IPS DF 6.9 (cell line): ENCODE data around the gene IL18.
"Not testable (repeated sequence)": the region's sequence is repeated elsewhere in the genome, so short reads cannot be mapped to it uniquely, and the experiment has no call there.

Experiments
- DNase-seq: peaks from one replicate; pipeline ENCODE4 v3.0.0-alpha.2; 2013; ENCODE audit warnings: low read depth, low spot score
- H3K27ac ChIP-seq: one replicate; pipeline ENCODE4 v1.5.1; 2013; ENCODE audit warnings: low read length, control low read depth
- H3K27me3 ChIP-seq: 2 replicates; pipeline ENCODE4 v1.6.1; 2013; ENCODE audit warnings: mild to moderate bottlenecking, low read length; ENCODE audit not compliant: control insufficient read depth, insufficient read depth
- H3K36me3 ChIP-seq: 2 replicates; pipeline ENCODE4 v1.6.1; 2013; ENCODE audit warnings: low read length; ENCODE audit not compliant: control insufficient read depth, insufficient read depth
- H3K4me1 ChIP-seq: 2 replicates; pipeline ENCODE4 v1.6.1; 2013; ENCODE audit warnings: low read length; ENCODE audit not compliant: control insufficient read depth, insufficient read depth
- H3K4me3 ChIP-seq: 2 replicates; pipeline ENCODE4 v1.5.1; 2013; ENCODE audit warnings: mild to moderate bottlenecking, low read length
- H3K9me3 ChIP-seq: 2 replicates; pipeline ENCODE4 v1.6.1; 2013; ENCODE audit warnings: low read length, inconsistent platforms; ENCODE audit not compliant: control insufficient read depth, insufficient read depth
- WGBS: extraction: QIAGEN DNeasy Blood & Tissue Kit; methylation state at CpG from one replicate; pipeline ENCODE4 v1.1.7; 2013; ENCODE audit warnings: mixed read lengths, missing lambda C conversion rate; ENCODE audit not compliant: insufficient read length, insufficient coverage; 5-methylcytosine and 5-hydroxymethylcytosine counted together

Gene IL18

GRCh38 chr11:112163875-112164685 lies at the start of gene IL18:
TSS of gene IL18 (minus strand) at chr11:112164094. CDS start at chr11:112155053, 9,041 bp downstream.
- no peak for DNase-seq
- no peaks in the 10 kb centered on the region for H3K36me3 ChIP-seq
- WGBS, result no CpG with 5 or more reads among the region's 12 CpGs
- H3K9me3 ChIP-seq, result no peaks in the 10 kb centered on the region
- no peak within 1 kb of the TSS for H3K27ac ChIP-seq
- H3K4me3 ChIP-seq, result no peak within 1 kb of the TSS
- 0 out of 2 replicates have a peak, but pooled peaks cover 1% of the 10 kb centered on the region for H3K4me1 ChIP-seq
- no peaks in the 10 kb centered on the region for H3K27me3 ChIP-seq

GRCh38 chr11:112212710-112213109 lies 48.8 kb upstream of the IL18 start:
- Histone ChIP-seq H3K4me1 (no peaks in the 10 kb centered on the region), H3K9me3 (no peaks in the 10 kb centered on the region), H3K27me3 (no peaks in the 10 kb centered on the region), H3K27ac (no peak overlapping the region), H3K36me3 (no peaks in the 10 kb centered on the region), H3K4me3 (no peak overlapping the region)
- no peak for DNase-seq

- DNase-seq, result no peak
- H3K27me3 ChIP-seq, result no peaks in the 10 kb centered on the region
- H3K36me3 ChIP-seq, result no peaks in the 10 kb centered on the region
- H3K9me3 ChIP-seq, result no peaks in the 10 kb centered on the region
- H3K4me1 ChIP-seq, result no peaks in the 10 kb centered on the region
- no peak overlapping the region for H3K4me3 ChIP-seq
- WGBS, result no CpG with 5 or more reads among the region's 3 CpGs
- H3K27ac ChIP-seq, result no peak overlapping the region
These were observed 48.4 kb upstream of the IL18 start for GRCh38 chr11:112212290-112212689.

GRCh38 chr11:112211536-112211935 lies 47.6 kb upstream of the IL18 start:
- H3K4me3 ChIP-seq, result no peak overlapping the region
- no peaks in the 10 kb centered on the region for H3K9me3 ChIP-seq
- no peaks in the 10 kb centered on the region for H3K4me1 ChIP-seq
- DNase-seq, result no peak
- no peaks in the 10 kb centered on the region for H3K27me3 ChIP-seq
- H3K36me3 ChIP-seq, result no peaks in the 10 kb centered on the region
- H3K27ac ChIP-seq, result no peak overlapping the region
- no CpG with 5 or more reads among the region's 2 CpGs for WGBS

GRCh38 chr11:112210890-112211289 lies 47.0 kb upstream of the IL18 start:
- Histone ChIP-seq H3K27me3 (no peaks in the 10 kb centered on the region), H3K36me3 (no peaks in the 10 kb centered on the region), H3K27ac (no peak overlapping the region), H3K4me3 (no peak overlapping the region), H3K9me3 (no peaks in the 10 kb centered on the region), H3K4me1 (no peaks in the 10 kb centered on the region)
- WGBS, result no CpG with 5 or more reads among the region's 1 CpG
- DNase-seq, result no peak

GRCh38 chr11:112206071-112206470 lies 42.2 kb upstream of the IL18 start:
- WGBS, result no CpG with 5 or more reads among the region's 23 CpGs
- no peak for DNase-seq
- Histone ChIP-seq H3K27ac (no peak overlapping the region), H3K4me3 (no peak overlapping the region), H3K9me3 (no peaks in the 10 kb centered on the region), H3K27me3 (no peaks in the 10 kb centered on the region), H3K4me1 (no peaks in the 10 kb centered on the region), H3K36me3 (no peaks in the 10 kb centered on the region)

- no peak for DNase-seq
- H3K36me3 ChIP-seq, result no peaks in the 10 kb centered on the region
- H3K4me3 ChIP-seq, result no peak overlapping the region
- no peaks in the 10 kb centered on the region for H3K27me3 ChIP-seq
- H3K27ac ChIP-seq, result no peak overlapping the region
- no peaks in the 10 kb centered on the region for H3K4me1 ChIP-seq
- no CpG with 5 or more reads among the region's 2 CpGs for WGBS
- no peaks in the 10 kb centered on the region for H3K9me3 ChIP-seq
These were observed 36.4 kb upstream of the IL18 start for GRCh38 chr11:112200252-112200651.

GRCh38 chr11:112199101-112199500 lies 35.2 kb upstream of the IL18 start:
- H3K27ac ChIP-seq, DNase-seq, H3K9me3 ChIP-seq, H3K4me1 ChIP-seq, H3K36me3 ChIP-seq, H3K27me3 ChIP-seq, H3K4me3 ChIP-seq: not testable (repeated sequence)
- WGBS, result no CpG with 5 or more reads among the region's 4 CpGs

- no peaks in the 10 kb centered on the region for H3K9me3 ChIP-seq
- no peak for DNase-seq
- WGBS, result no CpG with 5 or more reads among the region's 2 CpGs
- H3K4me3 ChIP-seq, result no peak overlapping the region
- no peaks in the 10 kb centered on the region for H3K4me1 ChIP-seq
- no peaks in the 10 kb centered on the region for H3K27me3 ChIP-seq
- no peak overlapping the region for H3K27ac ChIP-seq
- H3K36me3 ChIP-seq, result no peaks in the 10 kb centered on the region
These were observed 32.7 kb upstream of the IL18 start for GRCh38 chr11:112196519-112197087.

GRCh38 chr11:112195951-112196351 lies 32.1 kb upstream of the IL18 start:
- H3K36me3 ChIP-seq, result no peaks in the 10 kb centered on the region
- no peak overlapping the region for H3K27ac ChIP-seq
- H3K4me1 ChIP-seq, result no peaks in the 10 kb centered on the region
- H3K27me3 ChIP-seq, result no peaks in the 10 kb centered on the region
- H3K4me3 ChIP-seq, result no peak overlapping the region
- DNase-seq, result no peak
- H3K9me3 ChIP-seq, result no peaks in the 10 kb centered on the region
- WGBS, result no CpG with 5 or more reads among the region's 2 CpGs

GRCh38 chr11:112195113-112195512 lies 31.2 kb upstream of the IL18 start:
- not testable (repeated sequence) for H3K9me3 ChIP-seq, H3K4me3 ChIP-seq, H3K27me3 ChIP-seq, H3K36me3 ChIP-seq, H3K27ac ChIP-seq, H3K4me1 ChIP-seq, DNase-seq
- WGBS, result no CpG with 5 or more reads among the region's 11 CpGs
